Colonic mucosa (tissue), 4 donors: Measurements from ENCODE around the gene ADAM10. TPM values are rescaled to one million over a fixed set of nuclear protein-coding genes. Genes with fewer than 3 reads are reported as not detected.
"Not testable (repeated sequence)": the region's sequence is repeated elsewhere in the genome, so short reads cannot be mapped to it uniquely, and the experiment has no call there.

Source experiments
- DNase-seq: peaks from one replicate; pipeline ENCODE4 v3.0.0-alpha.2; 2020
- H3K27ac ChIP-seq: fragments of 200-600 bp; one replicate; pipeline ENCODE4 v1.8.0; 2021
- H3K27me3 ChIP-seq: fragments of 200-600 bp; one replicate; pipeline ENCODE4 v1.8.0; 2021
- H3K36me3 ChIP-seq: fragments of 200-600 bp; one replicate; pipeline ENCODE4 v1.8.0; 2021
- H3K4me1 ChIP-seq: fragments of 200-600 bp; one replicate; pipeline ENCODE4 v1.8.0; 2021; ENCODE audit warnings: mild to moderate bottlenecking
- H3K4me3 ChIP-seq: fragments of 200-600 bp; one replicate; pipeline ENCODE4 v1.8.0; 2021
- H3K9ac ChIP-seq, 2 donors: one replicate each; pipeline ENCODE4 v1.7.0; 2013; ENCODE audit warnings: control low read depth in 2 of 2, low read depth in 2 of 2, low read length in 2 of 2
- H3K9me3 ChIP-seq: fragments of 200-600 bp; one replicate; pipeline ENCODE4 v1.8.0; 2021
- intact Hi-C: fragments of 100-400 bp; cut with DNase I; formaldehyde crosslinking; loops from one replicate; pipeline ENCODE4 v1.14.1; 2022
- total RNA-seq, 2 donors: library from RNA; stranded (reverse); fragmentation: NEBNext Ultra II Directional in 1 of 2; extraction: Animal tissue kit (Norgen Biotek cat#: 25700) in 1 of 2; gene quantifications; one replicate each; pipeline ENCODE4 v1.2.1, GENCODE V29; 2021
- TF ChIP-seq, protein P1 (sequence below): fragments of 200-600 bp; IDR thresholded peaks from one replicate; pipeline ENCODE4 v1.8.0; 2022; ENCODE audit warnings: antibody characterized with exemption, mild to moderate bottlenecking
- donor health status: healthy.
- donor health status: DM: no; HTN: no; CAD: no.
- donor health status: DM: no; HTN: no; CAD: no.

The ADAM10 gene
- total RNA-seq, 2 donors from 2014 or later = 115 to 176 TPM

DNA sequence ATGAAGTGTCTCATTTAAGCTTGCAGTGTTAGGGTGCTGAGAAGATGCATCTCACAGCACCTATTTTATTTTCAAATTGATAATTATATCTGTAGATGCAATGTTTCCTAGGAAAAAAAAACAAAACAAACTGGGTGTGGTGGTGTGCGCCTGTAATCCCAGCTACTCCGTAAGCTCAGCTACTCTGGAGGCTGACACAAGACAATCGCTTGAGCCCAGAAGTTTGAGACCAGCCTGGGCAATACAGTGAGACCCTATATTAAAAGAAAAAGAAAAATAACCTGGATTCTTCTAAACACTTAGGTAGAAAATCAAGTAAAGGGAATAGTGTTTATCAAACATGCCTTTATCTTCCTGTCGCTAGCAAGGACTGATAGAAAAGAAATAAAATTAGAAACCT lies 23.5 kb upstream of the ADAM10 start:
- intact Hi-C loops = no loop called here

DNA sequence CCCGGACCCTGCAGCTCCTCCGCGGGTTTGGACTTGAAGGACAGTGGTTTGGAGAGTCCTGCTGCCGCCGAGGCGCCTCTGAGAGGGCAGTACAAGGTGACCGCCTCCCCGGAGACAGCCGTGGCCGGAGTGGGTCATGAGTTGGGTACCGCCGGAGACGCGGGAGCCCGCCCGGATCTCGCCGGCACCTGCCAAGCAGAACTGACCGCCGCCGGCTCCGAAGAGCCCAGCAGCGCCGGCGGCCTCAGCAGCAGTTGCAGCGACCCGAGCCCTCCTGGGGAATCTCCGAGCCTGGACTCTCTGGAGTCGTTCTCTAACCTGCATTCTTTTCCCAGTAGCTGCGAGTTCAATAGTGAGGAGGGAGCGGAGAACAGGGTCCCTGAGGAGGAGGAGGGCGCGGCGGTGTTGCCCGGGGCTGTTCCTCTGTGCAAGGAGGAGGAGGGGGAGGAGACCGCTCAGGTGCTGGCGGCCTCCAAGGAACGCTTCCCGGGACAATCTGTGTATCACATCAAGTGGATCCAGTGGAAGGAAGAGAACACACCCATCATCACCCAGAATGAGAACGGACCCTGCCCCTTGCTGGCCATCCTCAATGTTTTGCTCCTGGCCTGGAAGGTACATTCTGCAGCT lies 22.2 kb upstream of the ADAM10 start:
- H3K9ac ChIP-seq = peak overlapping the region; percentile 85 to 89
- intact Hi-C loops = no loop called here
- H3K4me3 ChIP-seq = peak overlapping the region; percentile 76
- H3K9me3 ChIP-seq = no peaks in the 10 kb centered on the region
- peak overlapping the region; percentile 99 for H3K27ac ChIP-seq
- H3K4me1 ChIP-seq = no peaks in the 10 kb centered on the region
- no peaks in the 10 kb centered on the region for H3K27me3 ChIP-seq
- DNase-seq = peak; percentile 76
- H3K36me3 ChIP-seq = no peaks in the 10 kb centered on the region
- TF ChIP-seq, protein P1, sequence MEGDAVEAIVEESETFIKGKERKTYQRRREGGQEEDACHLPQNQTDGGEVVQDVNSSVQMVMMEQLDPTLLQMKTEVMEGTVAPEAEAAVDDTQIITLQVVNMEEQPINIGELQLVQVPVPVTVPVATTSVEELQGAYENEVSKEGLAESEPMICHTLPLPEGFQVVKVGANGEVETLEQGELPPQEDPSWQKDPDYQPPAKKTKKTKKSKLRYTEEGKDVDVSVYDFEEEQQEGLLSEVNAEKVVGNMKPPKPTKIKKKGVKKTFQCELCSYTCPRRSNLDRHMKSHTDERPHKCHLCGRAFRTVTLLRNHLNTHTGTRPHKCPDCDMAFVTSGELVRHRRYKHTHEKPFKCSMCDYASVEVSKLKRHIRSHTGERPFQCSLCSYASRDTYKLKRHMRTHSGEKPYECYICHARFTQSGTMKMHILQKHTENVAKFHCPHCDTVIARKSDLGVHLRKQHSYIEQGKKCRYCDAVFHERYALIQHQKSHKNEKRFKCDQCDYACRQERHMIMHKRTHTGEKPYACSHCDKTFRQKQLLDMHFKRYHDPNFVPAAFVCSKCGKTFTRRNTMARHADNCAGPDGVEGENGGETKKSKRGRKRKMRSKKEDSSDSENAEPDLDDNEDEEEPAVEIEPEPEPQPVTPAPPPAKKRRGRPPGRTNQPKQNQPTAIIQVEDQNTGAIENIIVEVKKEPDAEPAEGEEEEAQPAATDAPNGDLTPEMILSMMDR = no peak

More for the DNA sequence above, 23.5 kb upstream of the ADAM10 start:
- Histone ChIP-seq H3K27ac (no peak overlapping the region), H3K4me1 (no peaks in the 10 kb centered on the region), H3K4me3 (peak overlapping the region; percentile 76), H3K9ac (peak overlapping the region in 1 of 2 donors; percentile 34), H3K9me3 (no peaks in the 10 kb centered on the region), H3K27me3 (no peaks in the 10 kb centered on the region), H3K36me3 (no peaks in the 10 kb centered on the region)
- TF ChIP-seq, protein P1 = no peak
- DNase-seq = no peak

- no peaks in the 10 kb centered on the region for H3K9me3 ChIP-seq
- H3K27ac ChIP-seq = peak within 1 kb of the TSS; percentile 99
- H3K9ac ChIP-seq = peak within 1 kb of the TSS; percentile 85 to 89
- intact Hi-C loops = no loop called here
- TF ChIP-seq, protein P1 = no peak
- no peaks in the 10 kb centered on the region for H3K36me3 ChIP-seq
- H3K27me3 ChIP-seq = no peaks in the 10 kb centered on the region
- no peaks in the 10 kb centered on the region for H3K4me1 ChIP-seq
- DNase-seq = peak; percentile 98
- H3K4me3 ChIP-seq = peak within 1 kb of the TSS; percentile 76
These were observed 21.5 kb upstream of the ADAM10 start, which contains the start of gene MINDY2 for GRCh38 chr15:58770857-58771620. MINDY2 (plus strand) TSS chr15:58771302; CDS start chr15:58771396, 94 bp downstream.

- Histone ChIP-seq H3K36me3 (no peaks in the 10 kb centered on the region), H3K9ac (peak overlapping the region; percentile 59 to 73), H3K27me3 (no peaks in the 10 kb centered on the region), H3K9me3 (no peaks in the 10 kb centered on the region), H3K27ac (peak overlapping the region; percentile 99), H3K4me1 (no peaks in the 10 kb centered on the region), H3K4me3 (peak overlapping the region; percentile 76)
- TF ChIP-seq, protein P1 = no peak
- intact Hi-C loops = no loop called here
- DNase-seq = no peak
These were observed 21.0 kb upstream of the ADAM10 start for GRCh38 chr15:58770519-58770856.

- H3K4me3 ChIP-seq, H3K4me1 ChIP-seq, H3K9me3 ChIP-seq, H3K36me3 ChIP-seq, H3K9ac ChIP-seq, H3K27ac ChIP-seq, DNase-seq, H3K27me3 ChIP-seq: not testable (repeated sequence)
- intact Hi-C loops = loop anchor here (10.0 kb wide), 1 partner anchor 534 kb away; no protein-coding TSS in a partner anchor
These were observed 19.1 kb upstream of the ADAM10 start for GRCh38 chr15:58768601-58769004.

GRCh38 chr15:58766290-58766689 lies 16.8 kb upstream of the ADAM10 start:
- TF ChIP-seq, protein P1 = no peak
- Histone ChIP-seq H3K9me3 (no peaks in the 10 kb centered on the region), H3K4me1 (no peaks in the 10 kb centered on the region), H3K36me3 (no peaks in the 10 kb centered on the region), H3K27me3 (no peaks in the 10 kb centered on the region), H3K4me3 (no peak overlapping the region), H3K27ac (no peak overlapping the region), H3K9ac (no peak overlapping the region)
- DNase-seq = no peak
- intact Hi-C loops = loop anchor here (10.0 kb wide), 1 partner anchor 531 kb away; no protein-coding TSS in a partner anchor
